Neural cell (in vitro differentiated cells): Measurements from ENCODE around the gene USF1. TPM values are rescaled to one million over a fixed set of nuclear protein-coding genes. Genes with fewer than 3 reads are reported as not detected.

Experiments
- H2AFZ ChIP-seq: fragments of 200-600, 300-800 bp; sonication (generic), shearing (Covaris generic); 2 replicates; pipeline ENCODE4 v1.6.0; 2014; ENCODE audit warnings: low read depth, mild to moderate bottlenecking, antibody characterized with exemption, low read length, moderate library complexity
- H3F3A ChIP-seq: fragments of 200-600 bp; shearing (Covaris generic); 2 replicates; pipeline ENCODE4 v1.6.1; 2016; ENCODE audit warnings: mild to moderate bottlenecking, moderate library complexity, mixed read lengths, antibody characterized with exemption, low read length; ENCODE audit not compliant: insufficient read depth, poor library complexity, severe bottlenecking
- H3K27ac ChIP-seq: fragments of 200-600, 300-800 bp; sonication (generic), shearing (Covaris generic); 2 replicates; pipeline ENCODE4 v1.5.1; 2014; ENCODE audit warnings: mild to moderate bottlenecking, low read length, moderate library complexity
- H3K27me3 ChIP-seq: fragments of 300-800, 200-600 bp; sonication (generic), shearing (Covaris generic); 2 replicates; pipeline ENCODE4 v1.6.0; 2014; ENCODE audit warnings: mild to moderate bottlenecking, low read depth, low read length, moderate library complexity; ENCODE audit not compliant: insufficient read depth
- H3K36me3 ChIP-seq: fragments of 300-800, 200-600 bp; sonication (generic), shearing (Covaris generic); 2 replicates; pipeline ENCODE4 v1.5.1; 2014; ENCODE audit warnings: mild to moderate bottlenecking, antibody characterized with exemption, low read length, moderate library complexity; ENCODE audit not compliant: insufficient read depth
- H3K4me2 ChIP-seq: fragments of 300-800, 200-600 bp; sonication (generic), shearing (Covaris generic); 2 replicates; pipeline ENCODE4 v1.6.0; 2014; ENCODE audit warnings: mild to moderate bottlenecking, low read length
- H3K4me3 ChIP-seq: fragments of 300-800, 200-600 bp; sonication (generic), shearing (Covaris generic); 2 replicates; pipeline ENCODE4 v1.5.1; 2014; ENCODE audit warnings: mild to moderate bottlenecking, low read length, moderate library complexity
- H3K79me2 ChIP-seq: fragments of 200-600 bp; shearing (Covaris generic); replicated peaks from 2 replicates; pipeline ENCODE4 v1.6.0; 2014; ENCODE audit warnings: mild to moderate bottlenecking, low read length, moderate library complexity; ENCODE audit not compliant: insufficient read depth
- H3K9ac ChIP-seq: fragments of 300-800, 200-600 bp; sonication (generic), shearing (Covaris generic); 2 replicates; pipeline ENCODE4 v1.6.1; 2016; ENCODE audit warnings: mild to moderate bottlenecking, low read length, mixed read lengths
- H3K9me2 ChIP-seq: fragments of 200-600 bp; shearing (Covaris generic); 2 replicates; pipeline ENCODE4 v1.6.1; 2016; ENCODE audit warnings: mild to moderate bottlenecking, low read length, mixed read lengths; ENCODE audit not compliant: insufficient read depth
- H3K9me3 ChIP-seq: fragments of 200-600, 300-800 bp; sonication (generic), shearing (Covaris generic); 2 replicates; pipeline ENCODE4 v1.6.1; 2016; ENCODE audit warnings: mild to moderate bottlenecking, mixed run types, low read length, moderate library complexity, mixed read lengths
- H4K20me1 ChIP-seq: fragments of 200-600 bp; shearing (Covaris generic); 2 replicates; pipeline ENCODE4 v1.6.1; 2016; ENCODE audit warnings: mild to moderate bottlenecking, mixed run types; ENCODE audit not compliant: insufficient read depth
- CTCF ChIP-seq: fragments of 450-650 bp; IDR thresholded peaks from 2 replicates; pipeline ENCODE4 v1.5.1; 2014; ENCODE audit warnings: antibody characterized with exemption, mild to moderate bottlenecking, moderate library complexity; ENCODE audit not compliant: poor library complexity, severe bottlenecking
- EP300 ChIP-seq: fragments of 450-650 bp; conservative IDR thresholded peaks from 2 replicates; pipeline ENCODE4 v1.6.1; 2014; ENCODE audit warnings: antibody characterized with exemption, mild to moderate bottlenecking, moderate library complexity; ENCODE audit not compliant: poor library complexity, severe bottlenecking
- EZH2 ChIP-seq: fragments of 200-600, 300-800 bp; shearing (Covaris generic), sonication (generic); IDR thresholded peaks from 2 replicates; pipeline ENCODE4 v1.6.1; 2014; ENCODE audit warnings: antibody characterized with exemption, low read length, borderline replicate concordance, mild to moderate bottlenecking; ENCODE audit not compliant: insufficient read depth, poor library complexity, severe bottlenecking
- MXI1 ChIP-seq: fragments of 450-650 bp; conservative IDR thresholded peaks from 2 replicates; pipeline ENCODE4 v1.6.1; 2014; ENCODE audit warnings: antibody characterized with exemption, mild to moderate bottlenecking; ENCODE audit not compliant: poor library complexity, severe bottlenecking
- POLR2AphosphoS5 ChIP-seq: IDR thresholded peaks from 2 replicates; pipeline ENCODE4 v1.6.1; 2012
- RAD21 ChIP-seq: fragments of 450-650 bp; conservative IDR thresholded peaks from 2 replicates; pipeline ENCODE4 v1.6.1; 2014; ENCODE audit warnings: antibody characterized with exemption, mild to moderate bottlenecking, moderate library complexity
- REST ChIP-seq: IDR thresholded peaks from 2 replicates; pipeline ENCODE4 v1.6.1; 2012; ENCODE audit warnings: borderline replicate concordance
- SMC3 ChIP-seq: fragments of 450-650 bp; conservative IDR thresholded peaks from 2 replicates; pipeline ENCODE4 v1.6.1; 2014; ENCODE audit warnings: antibody characterized with exemption, mild to moderate bottlenecking, moderate library complexity; ENCODE audit not compliant: poor library complexity
- TAF1 ChIP-seq: IDR thresholded peaks from 2 replicates; pipeline ENCODE4 v1.6.1; 2012; ENCODE audit warnings: low read depth
- polyA plus RNA-seq: library from polyadenylated mRNA; depleted of rRNA; stranded (reverse); fragments of >200 nt; gene quantifications from 2 replicates; pipeline ENCODE4 v1.2.3, GENCODE V29; 2014

The USF1 gene
- polyA plus RNA-seq, 1 donor from 2014 or later = 366 TPM

GRCh38 chr1:160997323-160998038 is 48.3 kb downstream of the USF1 start:
- no peaks in the 10 kb centered on the region for H3F3A ChIP-seq
- H3K27me3 ChIP-seq = no peaks in the 10 kb centered on the region
- no peaks in the 10 kb centered on the region for H3K36me3 ChIP-seq
- H3K4me3 ChIP-seq = no peak overlapping the region
- no peak overlapping the region for H3K4me2 ChIP-seq
- no peak overlapping the region for H2AFZ ChIP-seq
- TF ChIP-seq TAF1 (no peak), MXI1 (no peak), SMC3 (peak; percentile 15), CTCF (peak; percentile 8), POLR2AphosphoS5 (no peak), RAD21 (peak; percentile 12), EZH2 (no peak), EP300 (no peak), REST (no peak)
- H3K9me3 ChIP-seq = no peaks in the 10 kb centered on the region
- no peaks in the 10 kb centered on the region for H3K79me2 ChIP-seq
- H4K20me1 ChIP-seq = no peaks in the 10 kb centered on the region
- no peak overlapping the region for H3K9ac ChIP-seq
- H3K27ac ChIP-seq = no peak overlapping the region
- H3K9me2 ChIP-seq = no peaks in the 10 kb centered on the region

- Histone ChIP-seq H3K9me3 (no peaks in the 10 kb centered on the region), H3F3A (no peaks in the 10 kb centered on the region), H3K27ac (no peak overlapping the region), H3K36me3 (no peaks in the 10 kb centered on the region), H3K9ac (no peak overlapping the region), H3K9me2 (no peaks in the 10 kb centered on the region), H4K20me1 (no peaks in the 10 kb centered on the region), H3K4me2 (no peak overlapping the region), H3K4me3 (no peak overlapping the region), H3K79me2 (no peaks in the 10 kb centered on the region), H3K27me3 (no peaks in the 10 kb centered on the region), H2AFZ (no peak overlapping the region)
- TF ChIP-seq CTCF (no peak), TAF1 (no peak), POLR2AphosphoS5 (no peak), RAD21 (no peak), MXI1 (no peak), EP300 (no peak), SMC3 (no peak), EZH2 (no peak), REST (no peak)
These were observed 49.6 kb downstream of the USF1 start for GRCh38 chr1:160996178-160996577.
